HepG2 (cell line): ENCODE measurements around the gene RETN. TPM values are rescaled to one million over a fixed set of nuclear protein-coding genes. Genes with fewer than 3 reads are reported as not detected.

Source experiments
- ETV6 ChIP-seq: sonication (generic); formaldehyde crosslinking; conservative IDR thresholded peaks from 2 replicates; pipeline ENCODE4 v1.4.0; 2020; ENCODE audit warnings: missing genetic modification reagents
- HNF4A ChIP-seq: sonication (generic); formaldehyde crosslinking; IDR thresholded peaks from 2 replicates; pipeline ENCODE4 v1.4.0; 2020; ENCODE audit warnings: missing genetic modification reagents
- HOXD1 ChIP-seq: sonication (generic); formaldehyde crosslinking; IDR thresholded peaks from 2 replicates; pipeline ENCODE4 v1.5.0; 2020; ENCODE audit warnings: missing genetic modification reagents
- PHF5A ChIP-seq: IDR thresholded peaks from one replicate; pipeline ENCODE4 v1.6.1; 2018; ENCODE audit warnings: low read depth, missing genetic modification reagents; ENCODE audit not compliant: unreplicated experiment
- SALL2 ChIP-seq: sonication (generic); formaldehyde crosslinking; IDR thresholded peaks from 2 replicates; pipeline ENCODE4 v1.8.1; 2023; ENCODE audit warnings: mild to moderate bottlenecking, missing genetic modification reagents, inconsistent platforms
- SPEN ChIP-seq: sonication (generic); formaldehyde crosslinking; IDR thresholded peaks from 2 replicates; pipeline ENCODE4 v1.5.1; 2020; ENCODE audit warnings: low read depth, mild to moderate bottlenecking, missing genetic modification reagents
- STAG1 ChIP-seq: sonication (generic); formaldehyde crosslinking; IDR thresholded peaks from 2 replicates; pipeline ENCODE4 v1.4.0; 2020; ENCODE audit warnings: missing genetic modification reagents
- ZNF318 ChIP-seq: sonication (generic); formaldehyde crosslinking; IDR thresholded peaks from 2 replicates; pipeline ENCODE4 v1.4.0; 2020; ENCODE audit warnings: mild to moderate bottlenecking, missing genetic modification reagents
- ZNF576 ChIP-seq: sonication (generic); formaldehyde crosslinking; IDR thresholded peaks from 2 replicates; pipeline ENCODE4 v1.4.0; 2020; ENCODE audit warnings: mild to moderate bottlenecking, missing genetic modification reagents
- polyA plus RNA-seq, 8 experiments: library from polyadenylated mRNA; depleted of rRNA in 3 of 8; stranded (reverse) in 7 of 8; unstranded in 1 of 8; fragments of >200 nt; fragmentation: Illumina TruSeq in 4 of 8; extraction: Trizol in 4 of 8; gene quantifications; 2 replicates each; pipeline versions ENCODE4 v1.2.1 to v1.2.3, GENCODE V29; 2011 to 2016; ENCODE audit warnings: low read depth in 4 of 8, missing spikeins in 1 of 8, mixed read lengths in 1 of 8; ENCODE audit not compliant: insufficient read depth in 1 of 8
- total RNA-seq, 5 experiments: library from RNA; depleted of rRNA; stranded (reverse); fragments of >200 nt; fragmentation: Illumina TruSeq; extraction: Trizol; gene quantifications; 2 replicates each; pipeline ENCODE4 v1.2.3, GENCODE V29; 2016; ENCODE audit warnings: low read depth in 1 of 5
- TF ChIP-seq, protein P1 (sequence below): sonication (generic); formaldehyde crosslinking; IDR thresholded peaks from 2 replicates; pipeline ENCODE4 v1.4.0; 2020; ENCODE audit warnings: mild to moderate bottlenecking, low read depth, missing genetic modification reagents
- TF ChIP-seq, protein P2 (sequence below): IDR thresholded peaks from 2 replicates; pipeline ENCODE4 v1.6.1; 2016; ENCODE audit warnings: mild to moderate bottlenecking
- TF ChIP-seq, protein P3 (sequence below): sonication (generic); formaldehyde crosslinking; IDR thresholded peaks from 2 replicates; pipeline ENCODE4 v1.8.0; 2022; ENCODE audit warnings: missing genetic modification reagents, mild to moderate bottlenecking, inconsistent platforms, borderline replicate concordance
- TF ChIP-seq, protein P4 (sequence below): sonication (generic); formaldehyde crosslinking; IDR thresholded peaks from 2 replicates; pipeline ENCODE4 v1.5.1; 2020; ENCODE audit warnings: missing genetic modification reagents, mild to moderate bottlenecking, borderline replicate concordance

The RETN gene
- total and polyA plus RNA-seq, 2 of the 13 experiments (the other 11 are each of a cell fraction or from before 2014, with no cell fraction given), result not detected

DNA sequence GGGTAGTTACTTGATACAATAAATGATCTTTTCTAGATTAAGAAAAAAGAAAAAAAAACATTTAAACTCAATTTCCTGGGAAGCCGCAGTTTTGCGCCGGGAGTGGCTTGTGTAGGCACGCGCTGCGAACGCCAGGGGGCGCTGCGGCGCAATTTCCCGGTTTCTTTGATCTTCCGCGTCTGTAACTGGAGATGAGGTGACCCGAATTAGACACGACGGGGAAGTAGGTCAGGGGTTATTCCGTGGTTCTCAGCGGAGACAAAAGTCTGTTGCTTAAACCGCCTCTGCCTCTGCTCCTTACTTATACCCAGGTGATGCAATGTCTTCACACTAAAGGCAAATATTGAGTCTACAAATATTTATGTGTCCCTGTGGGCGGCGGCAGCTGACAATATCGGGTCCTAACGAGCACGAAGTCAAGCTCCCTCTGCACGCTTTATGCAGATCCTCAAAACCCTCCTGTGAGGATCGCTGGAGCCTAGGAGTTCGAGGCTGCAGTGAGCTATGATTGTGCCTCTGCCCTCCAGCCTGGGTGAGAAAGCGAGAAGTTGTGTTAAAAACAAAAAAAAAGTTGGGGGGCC, 16.7 kb upstream of the RETN start (continued):
- TF ChIP-seq ZNF576 (CRISPR knock-in tag) (no peak), ZNF318 (CRISPR knock-in tag) (no peak), HNF4A (CRISPR knock-in tag) (peak; percentile 67), HOXD1 (CRISPR knock-in tag) (no peak), STAG1 (CRISPR knock-in tag) (peak; percentile 61; the same call in 1 of the 2 replicates), SPEN (CRISPR knock-in tag) (no peak), PHF5A (CRISPR knock-in tag) (peak; percentile 70), ETV6 (CRISPR knock-in tag) (no peak), SALL2 (CRISPR knock-in tag) (no peak)
- TF ChIP-seq, protein P1, sequence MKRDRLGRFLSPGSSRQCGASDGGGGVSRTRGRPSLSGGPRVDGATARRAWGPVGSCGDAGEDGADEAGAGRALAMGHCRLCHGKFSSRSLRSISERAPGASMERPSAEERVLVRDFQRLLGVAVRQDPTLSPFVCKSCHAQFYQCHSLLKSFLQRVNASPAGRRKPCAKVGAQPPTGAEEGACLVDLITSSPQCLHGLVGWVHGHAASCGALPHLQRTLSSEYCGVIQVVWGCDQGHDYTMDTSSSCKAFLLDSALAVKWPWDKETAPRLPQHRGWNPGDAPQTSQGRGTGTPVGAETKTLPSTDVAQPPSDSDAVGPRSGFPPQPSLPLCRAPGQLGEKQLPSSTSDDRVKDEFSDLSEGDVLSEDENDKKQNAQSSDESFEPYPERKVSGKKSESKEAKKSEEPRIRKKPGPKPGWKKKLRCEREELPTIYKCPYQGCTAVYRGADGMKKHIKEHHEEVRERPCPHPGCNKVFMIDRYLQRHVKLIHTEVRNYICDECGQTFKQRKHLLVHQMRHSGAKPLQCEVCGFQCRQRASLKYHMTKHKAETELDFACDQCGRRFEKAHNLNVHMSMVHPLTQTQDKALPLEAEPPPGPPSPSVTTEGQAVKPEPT (CRISPR knock-in tag), result no peak
- TF ChIP-seq, protein P2, sequence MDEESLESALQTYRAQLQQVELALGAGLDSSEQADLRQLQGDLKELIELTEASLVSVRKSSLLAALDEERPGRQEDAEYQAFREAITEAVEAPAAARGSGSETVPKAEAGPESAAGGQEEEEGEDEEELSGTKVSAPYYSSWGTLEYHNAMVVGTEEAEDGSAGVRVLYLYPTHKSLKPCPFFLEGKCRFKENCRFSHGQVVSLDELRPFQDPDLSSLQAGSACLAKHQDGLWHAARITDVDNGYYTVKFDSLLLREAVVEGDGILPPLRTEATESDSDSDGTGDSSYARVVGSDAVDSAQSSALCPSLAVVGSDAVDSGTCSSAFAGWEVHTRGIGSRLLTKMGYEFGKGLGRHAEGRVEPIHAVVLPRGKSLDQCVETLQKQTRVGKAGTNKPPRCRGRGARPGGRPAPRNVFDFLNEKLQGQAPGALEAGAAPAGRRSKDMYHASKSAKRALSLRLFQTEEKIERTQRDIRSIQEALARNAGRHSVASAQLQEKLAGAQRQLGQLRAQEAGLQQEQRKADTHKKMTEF, result peak; percentile 91
- TF ChIP-seq, protein P3, sequence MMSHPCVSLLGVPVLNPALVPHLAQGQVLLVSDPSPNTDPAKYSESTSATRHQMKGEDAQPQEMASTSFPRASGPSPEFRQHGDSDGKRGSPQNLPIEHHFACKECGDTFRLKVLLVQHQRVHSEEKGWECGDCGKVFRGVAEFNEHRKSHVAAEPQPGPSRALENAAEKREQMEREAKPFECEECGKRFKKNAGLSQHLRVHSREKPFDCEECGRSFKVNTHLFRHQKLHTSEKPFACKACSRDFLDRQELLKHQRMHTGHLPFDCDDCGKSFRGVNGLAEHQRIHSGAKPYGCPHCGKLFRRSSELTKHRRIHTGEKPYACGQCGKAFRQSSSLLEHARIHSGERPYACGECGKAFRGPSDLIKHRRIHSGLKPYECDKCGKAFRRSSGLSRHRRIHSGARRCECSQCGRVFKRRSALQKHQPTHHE (CRISPR knock-in tag), result no peak
- TF ChIP-seq, protein P4, sequence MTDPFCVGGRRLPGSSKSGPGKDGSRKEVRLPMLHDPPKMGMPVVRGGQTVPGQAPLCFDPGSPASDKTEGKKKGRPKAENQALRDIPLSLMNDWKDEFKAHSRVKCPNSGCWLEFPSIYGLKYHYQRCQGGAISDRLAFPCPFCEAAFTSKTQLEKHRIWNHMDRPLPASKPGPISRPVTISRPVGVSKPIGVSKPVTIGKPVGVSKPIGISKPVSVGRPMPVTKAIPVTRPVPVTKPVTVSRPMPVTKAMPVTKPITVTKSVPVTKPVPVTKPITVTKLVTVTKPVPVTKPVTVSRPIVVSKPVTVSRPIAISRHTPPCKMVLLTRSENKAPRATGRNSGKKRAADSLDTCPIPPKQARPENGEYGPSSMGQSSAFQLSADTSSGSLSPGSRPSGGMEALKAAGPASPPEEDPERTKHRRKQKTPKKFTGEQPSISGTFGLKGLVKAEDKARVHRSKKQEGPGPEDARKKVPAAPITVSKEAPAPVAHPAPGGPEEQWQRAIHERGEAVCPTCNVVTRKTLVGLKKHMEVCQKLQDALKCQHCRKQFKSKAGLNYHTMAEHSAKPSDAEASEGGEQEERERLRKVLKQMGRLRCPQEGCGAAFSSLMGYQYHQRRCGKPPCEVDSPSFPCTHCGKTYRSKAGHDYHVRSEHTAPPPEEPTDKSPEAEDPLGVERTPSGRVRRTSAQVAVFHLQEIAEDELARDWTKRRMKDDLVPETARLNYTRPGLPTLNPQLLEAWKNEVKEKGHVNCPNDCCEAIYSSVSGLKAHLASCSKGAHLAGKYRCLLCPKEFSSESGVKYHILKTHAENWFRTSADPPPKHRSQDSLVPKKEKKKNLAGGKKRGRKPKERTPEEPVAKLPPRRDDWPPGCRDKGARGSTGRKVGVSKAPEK, result no peak
